ENCODE results near the gene SSTR3.

Gene SSTR3

GRCh38 chr22:37167176-37167980, 44.9 kb downstream of the SSTR3 start:
- H3K79me1 ChIP-seq (ENCODE audit: low read depth, low read length) = no peaks in the 10 kb centered on the region
- no peak overlapping the region for H3K27ac ChIP-seq (replicated peaks; ENCODE audit: low read length)
- no peak overlapping the region for H4K91ac ChIP-seq (ENCODE audit: low read depth, low read length, poor library complexity)
- WGBS, 2 donors (ENCODE audit: extremely low coverage in 2 of 2, insufficient read length in 2 of 2, insufficient replicate concordance in 1 of 2) = no CpG with 5 or more reads among the region's 17 CpGs
- H2BK5ac ChIP-seq (ENCODE audit: low read length) = no peak overlapping the region
- peak overlapping the region; percentile 88 for H2BK15ac ChIP-seq (ENCODE audit: low read length)
- peaks cover 4 to 12% of the 10 kb centered on the region in 2 donors for H3K4me1 ChIP-seq (ENCODE audit: control insufficient read depth in 2 of 2, insufficient read depth in 1 of 2, low read depth in 1 of 2, low read length in 2 of 2)
- no peak overlapping the region for H3K4me2 ChIP-seq (ENCODE audit: insufficient read depth, low read length, poor library complexity, severe bottlenecking)
- H4K8ac ChIP-seq (ENCODE audit: low read depth, low read length) = no peak overlapping the region
- peak overlapping the region; percentile 36 for H2AFZ ChIP-seq (ENCODE audit: low read length)
- H3K18ac ChIP-seq (ENCODE audit: low read length) = peak overlapping the region; percentile 21
- H3K9ac ChIP-seq (ENCODE audit: low read depth, low read length, poor library complexity) = no peak overlapping the region
- no peak overlapping the region for H3K14ac ChIP-seq (ENCODE audit: low read length)
- H2BK12ac ChIP-seq (ENCODE audit: low read length) = peak overlapping the region; percentile 41
- H3K27me3 ChIP-seq (ENCODE audit: control insufficient read depth in 3 of 3, insufficient read depth in 3 of 3, low read depth in 1 of 3, low read length in 3 of 3) = no peaks in the 10 kb centered on the region
- H3K36me3 ChIP-seq (replicated peaks in 1 of 2; ENCODE audit: control insufficient read depth in 2 of 2, insufficient read depth in 2 of 2, low read length in 2 of 2) = no peaks in the 10 kb centered on the region
- H3K4ac ChIP-seq (ENCODE audit: low read length) = no peak overlapping the region
- H3K9me3 ChIP-seq (replicated peaks in 1 of 2; ENCODE audit: control insufficient read depth in 2 of 2, insufficient read depth in 1 of 2, low read depth in 1 of 2, low read length in 2 of 2) = no peaks in the 10 kb centered on the region
- H3K23ac ChIP-seq (ENCODE audit: low read depth, low read length, poor library complexity) = no peak overlapping the region
- H2AK5ac ChIP-seq (ENCODE audit: low read depth, low read length) = peak overlapping the region; percentile 72
- H3K4me3 ChIP-seq (ENCODE audit: low read length in 2 of 2) = no peak overlapping the region
- DNase-seq (ENCODE audit: low spot score) = no peak
- no peak overlapping the region for H2BK120ac ChIP-seq (ENCODE audit: low read depth, low read length)

GRCh38 chr22:37166675-37167066, 45.6 kb downstream of the SSTR3 start:
- peak overlapping the region; percentile 89 for H2AFZ ChIP-seq (ENCODE audit: low read length)
- no peak overlapping the region for H3K4me3 ChIP-seq (ENCODE audit: low read length in 2 of 2)
- H3K14ac ChIP-seq (ENCODE audit: low read length) = no peak overlapping the region
- no peak overlapping the region for H2AK5ac ChIP-seq (ENCODE audit: low read depth, low read length)
- peak overlapping the region; percentile 88 for H2BK15ac ChIP-seq (ENCODE audit: low read length)
- H3K9ac ChIP-seq (ENCODE audit: low read depth, low read length, poor library complexity) = no peak overlapping the region
- no peak overlapping the region for H3K4ac ChIP-seq (ENCODE audit: low read length)
- H4K91ac ChIP-seq (ENCODE audit: low read depth, low read length, poor library complexity) = no peak overlapping the region
- H3K79me1 ChIP-seq (ENCODE audit: low read depth, low read length) = no peaks in the 10 kb centered on the region
- no peak overlapping the region for H2BK12ac ChIP-seq (ENCODE audit: low read length)
- no peaks in the 10 kb centered on the region for H3K36me3 ChIP-seq (replicated peaks in 1 of 2; ENCODE audit: control insufficient read depth in 2 of 2, insufficient read depth in 2 of 2, low read length in 2 of 2)
- H3K18ac ChIP-seq (ENCODE audit: low read length) = peak overlapping the region; percentile 33
- no peaks in the 10 kb centered on the region for H3K27me3 ChIP-seq (ENCODE audit: control insufficient read depth in 3 of 3, insufficient read depth in 3 of 3, low read depth in 1 of 3, low read length in 3 of 3)
- H2BK5ac ChIP-seq (ENCODE audit: low read length) = no peak overlapping the region
- DNase-seq (ENCODE audit: low spot score) = peak; percentile 70
- no peak overlapping the region for H4K8ac ChIP-seq (ENCODE audit: low read depth, low read length)
- no peak overlapping the region for H3K23ac ChIP-seq (ENCODE audit: low read depth, low read length, poor library complexity)
- H3K27ac ChIP-seq (replicated peaks; ENCODE audit: low read length) = no peak overlapping the region
- H3K4me1 ChIP-seq (ENCODE audit: control insufficient read depth in 2 of 2, insufficient read depth in 1 of 2, low read depth in 1 of 2, low read length in 2 of 2) = peaks cover 4 to 12% of the 10 kb centered on the region in 2 donors
- H2BK120ac ChIP-seq (ENCODE audit: low read depth, low read length) = no peak overlapping the region
- H3K4me2 ChIP-seq (ENCODE audit: insufficient read depth, low read length, poor library complexity, severe bottlenecking) = no peak overlapping the region
- no CpG with 5 or more reads among the region's 13 CpGs for WGBS, 2 donors (ENCODE audit: extremely low coverage in 2 of 2, insufficient read length in 2 of 2, insufficient replicate concordance in 1 of 2)
- H3K9me3 ChIP-seq (replicated peaks in 1 of 2; ENCODE audit: control insufficient read depth in 2 of 2, insufficient read depth in 1 of 2, low read depth in 1 of 2, low read length in 2 of 2) = no peaks in the 10 kb centered on the region

GRCh38 chr22:37165940-37166674, 46.2 kb downstream of the SSTR3 start:
- H3K36me3 ChIP-seq (replicated peaks in 1 of 2; ENCODE audit: control insufficient read depth in 2 of 2, insufficient read depth in 2 of 2, low read length in 2 of 2) = no peaks in the 10 kb centered on the region
- no peaks in the 10 kb centered on the region for H3K27me3 ChIP-seq (ENCODE audit: control insufficient read depth in 3 of 3, insufficient read depth in 3 of 3, low read depth in 1 of 3, low read length in 3 of 3)
- H3K18ac ChIP-seq (ENCODE audit: low read length) = peak overlapping the region; percentile 73
- H2AFZ ChIP-seq (ENCODE audit: low read length) = peak overlapping the region; percentile 89
- no peak overlapping the region for H3K4me3 ChIP-seq (ENCODE audit: low read length in 2 of 2)
- H3K9ac ChIP-seq (ENCODE audit: low read depth, low read length, poor library complexity) = no peak overlapping the region
- H2BK5ac ChIP-seq (ENCODE audit: low read length) = no peak overlapping the region
- peak overlapping the region; percentile 98 for H2BK12ac ChIP-seq (ENCODE audit: low read length)
- no peak overlapping the region for H2BK120ac ChIP-seq (ENCODE audit: low read depth, low read length)
- no peak for DNase-seq (ENCODE audit: low spot score)
- H3K27ac ChIP-seq (replicated peaks; ENCODE audit: low read length) = no peak overlapping the region
- no peak overlapping the region for H3K4me2 ChIP-seq (ENCODE audit: insufficient read depth, low read length, poor library complexity, severe bottlenecking)
- H3K79me1 ChIP-seq (ENCODE audit: low read depth, low read length) = no peaks in the 10 kb centered on the region
- peak overlapping the region; percentile 53 for H2AK5ac ChIP-seq (ENCODE audit: low read depth, low read length)
- H3K4ac ChIP-seq (ENCODE audit: low read length) = peak overlapping the region; percentile 62
- peak overlapping the region; percentile 74 for H4K8ac ChIP-seq (ENCODE audit: low read depth, low read length)
- no peak overlapping the region for H4K91ac ChIP-seq (ENCODE audit: low read depth, low read length, poor library complexity)
- H3K14ac ChIP-seq (ENCODE audit: low read length) = peak overlapping the region; percentile 56
- WGBS, 2 donors (ENCODE audit: extremely low coverage in 2 of 2, insufficient read length in 2 of 2, insufficient replicate concordance in 1 of 2) = no CpG with 5 or more reads among the region's 25 CpGs
- H3K23ac ChIP-seq (ENCODE audit: low read depth, low read length, poor library complexity) = peak overlapping the region; percentile 76
- H2BK15ac ChIP-seq (ENCODE audit: low read length) = peak overlapping the region; percentile 88
- peaks cover 4 to 12% of the 10 kb centered on the region in 2 donors for H3K4me1 ChIP-seq (ENCODE audit: control insufficient read depth in 2 of 2, insufficient read depth in 1 of 2, low read depth in 1 of 2, low read length in 2 of 2)
- H3K9me3 ChIP-seq (replicated peaks in 1 of 2; ENCODE audit: control insufficient read depth in 2 of 2, insufficient read depth in 1 of 2, low read depth in 1 of 2, low read length in 2 of 2) = peaks cover 0 to 5% of the 10 kb centered on the region in 2 donors

GRCh38 chr22:37165066-37165465, 47.2 kb downstream of the SSTR3 start:
- no peak overlapping the region for H3K4me3 ChIP-seq (ENCODE audit: low read length in 2 of 2)
- H3K4ac ChIP-seq (ENCODE audit: low read length) = no peak overlapping the region
- H2BK12ac ChIP-seq (ENCODE audit: low read length) = no peak overlapping the region
- no peaks in the 10 kb centered on the region for H3K27me3 ChIP-seq (ENCODE audit: control insufficient read depth in 3 of 3, insufficient read depth in 3 of 3, low read depth in 1 of 3, low read length in 3 of 3)
- H4K91ac ChIP-seq (ENCODE audit: low read depth, low read length, poor library complexity) = no peak overlapping the region
- WGBS, 2 donors (ENCODE audit: extremely low coverage in 2 of 2, insufficient read length in 2 of 2, insufficient replicate concordance in 1 of 2) = no CpG with 5 or more reads among the region's 9 CpGs
- H3K79me1 ChIP-seq (ENCODE audit: low read depth, low read length) = no peaks in the 10 kb centered on the region
- no peak overlapping the region for H3K23ac ChIP-seq (ENCODE audit: low read depth, low read length, poor library complexity)
- H2BK5ac ChIP-seq (ENCODE audit: low read length) = no peak overlapping the region
- no peak overlapping the region for H2BK120ac ChIP-seq (ENCODE audit: low read depth, low read length)
- peaks cover 4 to 12% of the 10 kb centered on the region in 2 donors for H3K4me1 ChIP-seq (ENCODE audit: control insufficient read depth in 2 of 2, insufficient read depth in 1 of 2, low read depth in 1 of 2, low read length in 2 of 2)
- H2AK5ac ChIP-seq (ENCODE audit: low read depth, low read length) = no peak overlapping the region
- H4K8ac ChIP-seq (ENCODE audit: low read depth, low read length) = no peak overlapping the region
- H3K36me3 ChIP-seq (replicated peaks in 1 of 2; ENCODE audit: control insufficient read depth in 2 of 2, insufficient read depth in 2 of 2, low read length in 2 of 2) = no peaks in the 10 kb centered on the region
- no peak overlapping the region for H3K4me2 ChIP-seq (ENCODE audit: insufficient read depth, low read length, poor library complexity, severe bottlenecking)
- no peak overlapping the region for H3K18ac ChIP-seq (ENCODE audit: low read length)
- H3K9ac ChIP-seq (ENCODE audit: low read depth, low read length, poor library complexity) = no peak overlapping the region
- DNase-seq (ENCODE audit: low spot score) = no peak
- H2AFZ ChIP-seq (ENCODE audit: low read length) = peak overlapping the region; percentile 9
- H2BK15ac ChIP-seq (ENCODE audit: low read length) = no peak overlapping the region
- H3K14ac ChIP-seq (ENCODE audit: low read length) = no peak overlapping the region
- H3K27ac ChIP-seq (replicated peaks; ENCODE audit: low read length) = no peak overlapping the region
- peaks cover 0 to 6% of the 10 kb centered on the region in 2 donors for H3K9me3 ChIP-seq (replicated peaks in 1 of 2; ENCODE audit: control insufficient read depth in 2 of 2, insufficient read depth in 1 of 2, low read depth in 1 of 2, low read length in 2 of 2)

Data from neuronal stem cell (in vitro differentiated cells).